ENCODE data around the gene SYNDIG1.

SYNDIG1 gene

GRCh38 chr20:24634855-24635254, 165.4 kb downstream of the SYNDIG1 start:
- H3K4me1 ChIP-seq (ENCODE audit: control insufficient read depth in 1 of 2, insufficient read depth in 2 of 2, low read length in 2 of 2): peaks cover 0 to 5% of the 10 kb centered on the region in 2 experiments
- H3K14ac ChIP-seq (ENCODE audit: low read length): no peak overlapping the region
- no peak overlapping the region for H2BK12ac ChIP-seq (ENCODE audit: low read length)
- H3K23ac ChIP-seq (ENCODE audit: low read length): no peak overlapping the region
- H2BK120ac ChIP-seq (ENCODE audit: insufficient read depth, low read length, poor library complexity): no peak overlapping the region
- no CpG with 5 or more reads among the region's 9 CpGs for WGBS (ENCODE audit: extremely low coverage, insufficient coverage, insufficient read length)
- no peak overlapping the region for H3K4ac ChIP-seq (ENCODE audit: low read depth, low read length)
- H3K18ac ChIP-seq (ENCODE audit: low read length): no peak overlapping the region
- no peak overlapping the region for H3K27ac ChIP-seq (ENCODE audit: low read depth, low read length)
- no peak overlapping the region for H4K91ac ChIP-seq (ENCODE audit: low read depth, low read length)
- no peak for DNase-seq
- H3K4me3 ChIP-seq (ENCODE audit: low read depth, low read length): no peak overlapping the region
- no peak overlapping the region for H3K4me2 ChIP-seq (ENCODE audit: low read length)
- H3K9ac ChIP-seq (ENCODE audit: low read length): no peak overlapping the region
- no peak overlapping the region for H2AFZ ChIP-seq (ENCODE audit: insufficient read depth, low read length, poor library complexity)
- H3K79me1 ChIP-seq (ENCODE audit: low read length): no peaks in the 10 kb centered on the region
- no peak overlapping the region for H2AK5ac ChIP-seq (ENCODE audit: low read length)
- H3K9me3 ChIP-seq (ENCODE audit: insufficient read depth, low read depth, low read length): peaks cover 1% of the 10 kb centered on the region
- H3K36me3 ChIP-seq (ENCODE audit: control insufficient read depth in 1 of 2, insufficient read depth in 2 of 2, low read length in 2 of 2): no peaks in the 10 kb centered on the region
- H4K8ac ChIP-seq (ENCODE audit: low read depth, low read length): no peak overlapping the region
- no peaks in the 10 kb centered on the region for H3K27me3 ChIP-seq (ENCODE audit: insufficient read depth, low read length)
- no peaks in the 10 kb centered on the region for H3K79me2 ChIP-seq (ENCODE audit: control insufficient read depth, insufficient read depth, low read length, poor library complexity)
- H2BK5ac ChIP-seq (ENCODE audit: low read depth, low read length, poor library complexity): no peak overlapping the region
- no peak overlapping the region for H4K12ac ChIP-seq (ENCODE audit: low read depth, low read length)

GRCh38 chr20:24636626-24637025, 167.2 kb downstream of the SYNDIG1 start:
- Histone ChIP-seq H4K12ac (ENCODE audit: low read depth, low read length) (no peak overlapping the region), H3K4ac (ENCODE audit: low read depth, low read length) (no peak overlapping the region), H2AFZ (ENCODE audit: insufficient read depth, low read length, poor library complexity) (no peak overlapping the region), H3K4me1 (ENCODE audit: control insufficient read depth in 1 of 2, insufficient read depth in 2 of 2, low read length in 2 of 2) (peaks cover 0 to 5% of the 10 kb centered on the region in 2 experiments), H3K14ac (ENCODE audit: low read length) (no peak overlapping the region), H3K18ac (ENCODE audit: low read length) (no peak overlapping the region), H2BK12ac (ENCODE audit: low read length) (no peak overlapping the region), H3K27ac (ENCODE audit: low read depth, low read length) (no peak overlapping the region), H2AK5ac (ENCODE audit: low read length) (no peak overlapping the region), H3K9me3 (ENCODE audit: insufficient read depth, low read depth, low read length) (peaks cover 1% of the 10 kb centered on the region), H3K36me3 (ENCODE audit: control insufficient read depth in 1 of 2, insufficient read depth in 2 of 2, low read length in 2 of 2) (no peaks in the 10 kb centered on the region), H3K27me3 (ENCODE audit: insufficient read depth, low read length) (no peaks in the 10 kb centered on the region), H3K79me2 (ENCODE audit: control insufficient read depth, insufficient read depth, low read length, poor library complexity) (no peaks in the 10 kb centered on the region), H3K9ac (ENCODE audit: low read length) (no peak overlapping the region), H4K8ac (ENCODE audit: low read depth, low read length) (no peak overlapping the region), H2BK120ac (ENCODE audit: insufficient read depth, low read length, poor library complexity) (no peak overlapping the region), H3K4me2 (ENCODE audit: low read length) (no peak overlapping the region), H3K4me3 (ENCODE audit: low read depth, low read length) (no peak overlapping the region), H2BK5ac (ENCODE audit: low read depth, low read length, poor library complexity) (no peak overlapping the region), H3K79me1 (ENCODE audit: low read length) (no peaks in the 10 kb centered on the region), H3K23ac (ENCODE audit: low read length) (no peak overlapping the region), H4K91ac (ENCODE audit: low read depth, low read length) (no peak overlapping the region)
- no peak for DNase-seq
- WGBS (ENCODE audit: extremely low coverage, insufficient coverage, insufficient read length): no CpG with 5 or more reads among the region's 2 CpGs

GRCh38 chr20:24637087-24637486, 167.7 kb downstream of the SYNDIG1 start:
- Histone ChIP-seq H3K14ac (ENCODE audit: low read length) (no peak overlapping the region), H3K9ac (ENCODE audit: low read length) (no peak overlapping the region), H4K12ac (ENCODE audit: low read depth, low read length) (no peak overlapping the region), H3K79me2 (ENCODE audit: control insufficient read depth, insufficient read depth, low read length, poor library complexity) (no peaks in the 10 kb centered on the region), H3K18ac (ENCODE audit: low read length) (no peak overlapping the region), H3K36me3 (ENCODE audit: control insufficient read depth in 1 of 2, insufficient read depth in 2 of 2, low read length in 2 of 2) (no peaks in the 10 kb centered on the region), H2AFZ (ENCODE audit: insufficient read depth, low read length, poor library complexity) (no peak overlapping the region), H2BK120ac (ENCODE audit: insufficient read depth, low read length, poor library complexity) (no peak overlapping the region), H2AK5ac (ENCODE audit: low read length) (no peak overlapping the region), H3K4me2 (ENCODE audit: low read length) (no peak overlapping the region), H3K27me3 (ENCODE audit: insufficient read depth, low read length) (no peaks in the 10 kb centered on the region), H4K8ac (ENCODE audit: low read depth, low read length) (no peak overlapping the region), H4K91ac (ENCODE audit: low read depth, low read length) (no peak overlapping the region), H3K23ac (ENCODE audit: low read length) (no peak overlapping the region), H3K79me1 (ENCODE audit: low read length) (no peaks in the 10 kb centered on the region), H3K4me1 (ENCODE audit: control insufficient read depth in 1 of 2, insufficient read depth in 2 of 2, low read length in 2 of 2) (peaks cover 0 to 5% of the 10 kb centered on the region in 2 experiments), H2BK12ac (ENCODE audit: low read length) (no peak overlapping the region), H3K27ac (ENCODE audit: low read depth, low read length) (no peak overlapping the region), H2BK5ac (ENCODE audit: low read depth, low read length, poor library complexity) (no peak overlapping the region), H3K9me3 (ENCODE audit: insufficient read depth, low read depth, low read length) (peaks cover 1% of the 10 kb centered on the region), H3K4me3 (ENCODE audit: low read depth, low read length) (no peak overlapping the region), H3K4ac (ENCODE audit: low read depth, low read length) (no peak overlapping the region)
- no CpG with 5 or more reads among the region's 4 CpGs for WGBS (ENCODE audit: extremely low coverage, insufficient coverage, insufficient read length)
- no peak for DNase-seq

- no peak overlapping the region for H2BK12ac ChIP-seq (ENCODE audit: low read length)
- no peak overlapping the region for H3K4me2 ChIP-seq (ENCODE audit: low read length)
- H3K18ac ChIP-seq (ENCODE audit: low read length): no peak overlapping the region
- H4K91ac ChIP-seq (ENCODE audit: low read depth, low read length): no peak overlapping the region
- no CpG with 5 or more reads among the region's 6 CpGs for WGBS (ENCODE audit: extremely low coverage, insufficient coverage, insufficient read length)
- no peak overlapping the region for H2BK5ac ChIP-seq (ENCODE audit: low read depth, low read length, poor library complexity)
- H3K9me3 ChIP-seq (ENCODE audit: insufficient read depth, low read depth, low read length): peaks cover 1% of the 10 kb centered on the region
- H3K79me2 ChIP-seq (ENCODE audit: control insufficient read depth, insufficient read depth, low read length, poor library complexity): no peaks in the 10 kb centered on the region
- H3K4ac ChIP-seq (ENCODE audit: low read depth, low read length): no peak overlapping the region
- H2AK5ac ChIP-seq (ENCODE audit: low read length): no peak overlapping the region
- H3K79me1 ChIP-seq (ENCODE audit: low read length): no peaks in the 10 kb centered on the region
- H3K36me3 ChIP-seq (ENCODE audit: control insufficient read depth in 1 of 2, insufficient read depth in 2 of 2, low read length in 2 of 2): no peaks in the 10 kb centered on the region
- no peak overlapping the region for H4K8ac ChIP-seq (ENCODE audit: low read depth, low read length)
- H3K27ac ChIP-seq (ENCODE audit: low read depth, low read length): no peak overlapping the region
- no peak overlapping the region for H2AFZ ChIP-seq (ENCODE audit: insufficient read depth, low read length, poor library complexity)
- H3K4me3 ChIP-seq (ENCODE audit: low read depth, low read length): no peak overlapping the region
- H2BK120ac ChIP-seq (ENCODE audit: insufficient read depth, low read length, poor library complexity): no peak overlapping the region
- no peak overlapping the region for H3K23ac ChIP-seq (ENCODE audit: low read length)
- no peaks in the 10 kb centered on the region for H3K27me3 ChIP-seq (ENCODE audit: insufficient read depth, low read length)
- no peak overlapping the region for H3K14ac ChIP-seq (ENCODE audit: low read length)
- no peak for DNase-seq
- H3K4me1 ChIP-seq (ENCODE audit: control insufficient read depth in 1 of 2, insufficient read depth in 2 of 2, low read length in 2 of 2): peaks cover 0 to 5% of the 10 kb centered on the region in 2 experiments
- no peak overlapping the region for H3K9ac ChIP-seq (ENCODE audit: low read length)
- no peak overlapping the region for H4K12ac ChIP-seq (ENCODE audit: low read depth, low read length)
Observed at GRCh38 chr20:24637941-24638340, 168.5 kb downstream of the SYNDIG1 start.
